Thoracic aorta (tissue), 2 donors: ENCODE results near the gene S100A4. TPM values are rescaled to one million over a fixed set of nuclear protein-coding genes. Genes with fewer than 3 reads are reported as not detected.
A peak's percentile ranks its signal among the peaks of the same experiment; 100 is the strongest.

Experiments
- ATAC-seq: fragments of 150-250 bp; one replicate; pipeline ENCODE4 v1.8.0; 2017; ENCODE audit warnings: low read depth; ENCODE audit not compliant: insufficient number of reproducible peaks, low FRiP score
- DNase-seq: peaks from one replicate; pipeline ENCODE4 v3.0.0-alpha.2; 2020; ENCODE audit warnings: low spot score
- H3K27ac ChIP-seq, 2 donors: fragments of 200-600 bp; sonication (generic); 1 replicate in 1 of 2; 2 replicates in 1 of 2; pipeline ENCODE4 v1.5.1; 2016; ENCODE audit warnings: mild to moderate bottlenecking in 2 of 2, moderate library complexity in 2 of 2
- H3K27me3 ChIP-seq: fragments of 200-600 bp; sonication (generic); replicated peaks from 2 replicates; pipeline ENCODE4 v1.6.0; 2016; ENCODE audit warnings: mild to moderate bottlenecking; ENCODE audit not compliant: insufficient read depth
- H3K36me3 ChIP-seq: fragments of 200-600 bp; sonication (generic); one replicate; pipeline ENCODE4 v1.5.1; 2016
- H3K4me1 ChIP-seq, 2 donors: fragments of 200-600 bp; sonication (generic); 1 replicate in 1 of 2; 2 replicates in 1 of 2; pipeline versions ENCODE4 v1.5.1 to v1.6.0; 2016; ENCODE audit warnings: low read depth in 2 of 2, mild to moderate bottlenecking in 1 of 2; ENCODE audit not compliant: control insufficient read depth in 1 of 2
- H3K4me3 ChIP-seq: fragments of 200-600 bp; sonication (generic); 2 replicates; pipeline ENCODE4 v1.5.1; 2016; ENCODE audit warnings: mild to moderate bottlenecking
- H3K9me3 ChIP-seq: fragments of 200-600 bp; sonication (generic); 2 replicates; pipeline ENCODE4 v1.5.1; 2016
- total RNA-seq, 2 donors: library from RNA; depleted of rRNA; stranded (reverse); fragments of >200 nt; gene quantifications; one replicate each; pipeline versions ENCODE4 v1.1.0 to v1.2.3, GENCODE V29; 2016
- TF ChIP-seq, protein P1 (sequence below): fragments of 200-600 bp; sonication (generic); IDR thresholded peaks from one replicate; pipeline ENCODE4 v1.5.1; 2019; ENCODE audit warnings: antibody characterized with exemption

S100A4 gene
- total RNA-seq, 2 donors from 2014 or later, result 514 to 1,429 TPM

- ATAC-seq (no peak), DNase-seq (no peak)
- Histone ChIP-seq H3K4me1 (peaks cover 24 to 35% of the 10 kb centered on the region in 2 donors), H3K36me3 (no peaks in the 10 kb centered on the region), H3K27ac (peak overlapping the region; percentile 85 to 92), H3K9me3 (no peaks in the 10 kb centered on the region), H3K4me3 (no peak overlapping the region), H3K27me3 (no peaks in the 10 kb centered on the region)
- TF ChIP-seq, protein P1, sequence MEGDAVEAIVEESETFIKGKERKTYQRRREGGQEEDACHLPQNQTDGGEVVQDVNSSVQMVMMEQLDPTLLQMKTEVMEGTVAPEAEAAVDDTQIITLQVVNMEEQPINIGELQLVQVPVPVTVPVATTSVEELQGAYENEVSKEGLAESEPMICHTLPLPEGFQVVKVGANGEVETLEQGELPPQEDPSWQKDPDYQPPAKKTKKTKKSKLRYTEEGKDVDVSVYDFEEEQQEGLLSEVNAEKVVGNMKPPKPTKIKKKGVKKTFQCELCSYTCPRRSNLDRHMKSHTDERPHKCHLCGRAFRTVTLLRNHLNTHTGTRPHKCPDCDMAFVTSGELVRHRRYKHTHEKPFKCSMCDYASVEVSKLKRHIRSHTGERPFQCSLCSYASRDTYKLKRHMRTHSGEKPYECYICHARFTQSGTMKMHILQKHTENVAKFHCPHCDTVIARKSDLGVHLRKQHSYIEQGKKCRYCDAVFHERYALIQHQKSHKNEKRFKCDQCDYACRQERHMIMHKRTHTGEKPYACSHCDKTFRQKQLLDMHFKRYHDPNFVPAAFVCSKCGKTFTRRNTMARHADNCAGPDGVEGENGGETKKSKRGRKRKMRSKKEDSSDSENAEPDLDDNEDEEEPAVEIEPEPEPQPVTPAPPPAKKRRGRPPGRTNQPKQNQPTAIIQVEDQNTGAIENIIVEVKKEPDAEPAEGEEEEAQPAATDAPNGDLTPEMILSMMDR, result no peak
Measured at GRCh38 chr1:153505576-153505975, 40.0 kb downstream of the S100A4 start.

GRCh38 chr1:153503766-153504165 is 41.8 kb downstream of the S100A4 start:
- TF ChIP-seq, protein P1, result no peak
- DNase-seq (no peak), ATAC-seq (no peak)
- no peaks in the 10 kb centered on the region for H3K27me3 ChIP-seq
- peaks cover 24 to 45% of the 10 kb centered on the region in 2 donors for H3K4me1 ChIP-seq
- no peaks in the 10 kb centered on the region for H3K9me3 ChIP-seq
- no peak overlapping the region for H3K27ac ChIP-seq
- no peak overlapping the region for H3K4me3 ChIP-seq
- H3K36me3 ChIP-seq, result no peaks in the 10 kb centered on the region

DNA sequence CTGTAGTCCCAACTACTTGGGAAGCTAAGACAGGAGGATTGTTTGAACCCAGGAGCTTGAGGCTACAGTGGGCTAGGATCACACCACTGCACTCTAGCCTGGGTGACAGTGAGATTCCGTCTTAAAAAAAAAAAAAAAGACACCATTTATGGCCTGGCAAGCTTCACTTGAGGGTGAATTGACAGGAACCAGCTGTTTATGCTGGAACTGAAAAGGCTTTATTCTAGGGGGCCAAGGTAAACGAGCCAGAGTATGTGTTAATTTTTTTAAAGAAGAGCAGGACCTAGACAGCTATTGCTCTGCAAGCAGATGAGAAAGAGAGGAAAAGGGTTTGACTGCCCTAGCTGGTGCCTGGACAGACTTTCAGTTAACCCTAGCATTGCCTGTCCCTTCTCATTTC is 46.9 kb downstream of the S100A4 start:
- Histone ChIP-seq H3K36me3 (no peaks in the 10 kb centered on the region), H3K27ac (no peak overlapping the region), H3K9me3 (no peaks in the 10 kb centered on the region), H3K27me3 (no peaks in the 10 kb centered on the region), H3K4me3 (no peak overlapping the region), H3K4me1 (peaks cover 4 to 32% of the 10 kb centered on the region in 2 donors)
- no peak for ATAC-seq
- no peak for DNase-seq
- TF ChIP-seq, protein P1, result no peak

DNA sequence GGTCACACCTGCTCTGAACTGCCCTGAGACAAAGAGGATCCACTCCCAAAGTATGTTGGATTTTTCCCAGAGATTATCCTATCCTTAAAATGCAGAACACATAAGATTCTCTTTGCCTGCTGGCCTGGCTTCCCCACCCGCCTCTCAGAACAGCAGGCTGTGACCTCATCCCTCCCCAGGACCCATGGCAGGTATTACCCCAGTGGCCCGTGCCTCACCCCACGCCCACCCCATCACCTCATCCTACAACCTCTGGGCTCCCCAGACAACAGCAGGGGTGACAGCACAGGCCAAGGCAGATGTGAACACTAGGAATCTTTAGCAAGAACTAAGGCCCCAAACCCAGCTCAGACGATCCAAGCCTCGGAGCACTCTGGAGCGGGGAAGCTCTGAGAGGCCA is 50.1 kb downstream of the S100A4 start:
- TF ChIP-seq, protein P1, result no peak
- Histone ChIP-seq H3K27me3 (no peaks in the 10 kb centered on the region), H3K27ac (peak overlapping the region; percentile 39 to 62), H3K36me3 (no peaks in the 10 kb centered on the region), H3K4me3 (no peak overlapping the region), H3K4me1 (peaks cover 12 to 64% of the 10 kb centered on the region in 2 donors), H3K9me3 (no peaks in the 10 kb centered on the region)
- no peak for ATAC-seq
- DNase-seq, result no peak

GRCh38 chr1:153494976-153495535 is 50.5 kb downstream of the S100A4 start:
- Histone ChIP-seq H3K4me3 (no peak overlapping the region), H3K4me1 (peaks cover 14 to 69% of the 10 kb centered on the region in 2 donors), H3K36me3 (no peaks in the 10 kb centered on the region), H3K27me3 (no peaks in the 10 kb centered on the region), H3K9me3 (no peaks in the 10 kb centered on the region), H3K27ac (peak overlapping the region; percentile 39 to 62)
- TF ChIP-seq, protein P1, result peak; percentile 95
- ATAC-seq, result no peak
- DNase-seq, result peak; percentile 72

Other genes with a start within 250 kb of the S100A4 start
- not detected for gene PGLYRP3, start 232.9 kb downstream of the S100A4 start, total RNA-seq
- not detected for gene PGLYRP4, start 197.0 kb downstream of the S100A4 start, total RNA-seq
- gene S100A9, start 188.0 kb downstream of the S100A4 start, total RNA-seq, result 100 to 1,000 TPM; 138 to 478 TPM
- gene S100A12, start 170.2 kb downstream of the S100A4 start, total RNA-seq, result 10 to 100 TPM in 1 of 2 donors, not detected in 1; 22.5 TPM
- gene S100A8, start 154.7 kb downstream of the S100A4 start, total RNA-seq, result 10 to 100 TPM; 31.5 to 95.4 TPM
- gene S100A7A, start 129.3 kb downstream of the S100A4 start, total RNA-seq, result not detected
- gene S100A7, start 85.2 kb downstream of the S100A4 start, total RNA-seq, result not detected
- gene S100A6, start 9.8 kb downstream of the S100A4 start, total RNA-seq, result 100 to 1,000 TPM; 367 to 608 TPM
- not detected for gene S100A5, start 4.9 kb downstream of the S100A4 start, total RNA-seq
- 10 to 100 TPM in 1 of 2 donors, 1 to 10 TPM in 1; 3.1 to 25.0 TPM for gene S100A3, start 3.5 kb upstream of the S100A4 start, total RNA-seq
- gene S100A2, start 20.0 kb upstream of the S100A4 start, total RNA-seq, result 1 to 10 TPM; 1.1 to 2.9 TPM
- gene S100A16, start 67.3 kb upstream of the S100A4 start, total RNA-seq, result 10 to 100 TPM; 81.1 to 82.3 TPM
- gene S100A14, start 70.5 kb upstream of the S100A4 start, total RNA-seq, result 1 to 10 TPM; 4.2 to 4.9 TPM
- 10 to 100 TPM; 64.2 to 82.9 TPM for gene S100A13, start 81.7 kb upstream of the S100A4 start, total RNA-seq
- not detected for gene S100A1, start 82.6 kb upstream of the S100A4 start, total RNA-seq
- gene CHTOP, start 88.3 kb upstream of the S100A4 start, total RNA-seq, result 10 to 100 TPM; 39.0 to 78.0 TPM
- 10 to 100 TPM; 37.9 to 41.6 TPM for gene SNAPIN, start 112.9 kb upstream of the S100A4 start, total RNA-seq
- 10 to 100 TPM; 75.7 to 81.8 TPM for gene ILF2, start 125.2 kb upstream of the S100A4 start, total RNA-seq
- gene NPR1, start 132.9 kb upstream of the S100A4 start, total RNA-seq, result 100 to 1,000 TPM; 279 to 293 TPM
- gene INTS3, start 182.2 kb upstream of the S100A4 start, total RNA-seq, result 10 to 100 TPM; 63.8 to 68.8 TPM
- 100 to 1,000 TPM in 1 of 2 donors, 10 to 100 TPM in 1; 71.7 to 116 TPM for gene SLC27A3, start 229.6 kb upstream of the S100A4 start, total RNA-seq